Activated CD8-positive, alpha-beta T cell treated with anti-CD3 and anti-CD28 coated beads, Interleukin-2, amount 10 ng/mL, durations not matched to agents 7 days and 5 days (primary cell): Measurements from ENCODE around the gene ADGRB2. TPM values are rescaled to one million over a fixed set of nuclear protein-coding genes. Genes with fewer than 3 reads are reported as not detected.

Experiments used
- ATAC-seq: fragments of 150-1000 bp; cut with Tn5 transposase; one replicate; pipeline ENCODE4 v1.10.0; 2021; ENCODE audit warnings: moderate library complexity
- CTCF ChIA-PET: fragments of 350-600 bp; sonication (Branson Sonifier 250); formaldehyde crosslinking; loops from one replicate; lab custom pipeline; 2021; ENCODE audit warnings: antibody characterized with exemption; lab: Charles Lee
- POLR2A ChIA-PET: fragments of 350-600 bp; sonication (Branson Sonifier 250); formaldehyde crosslinking; loops from one replicate; lab custom pipeline; 2021; ENCODE audit warnings: antibody characterized with exemption; lab: Charles Lee
- DNase-seq: peaks from one replicate; pipeline ENCODE4 v3.0.0-alpha.2; 2020
- H3K27ac Mint-ChIP-seq: one replicate; pipeline ENCODE4 v1.8.0; 2021; ENCODE audit warnings: mild to moderate bottlenecking, mixed read lengths
- H3K27me3 Mint-ChIP-seq: one replicate; pipeline ENCODE4 v1.8.0; 2021; ENCODE audit warnings: low read depth, mixed read lengths
- H3K36me3 Mint-ChIP-seq: one replicate; pipeline ENCODE4 v1.8.0; 2021; ENCODE audit warnings: low read depth, mixed read lengths
- H3K4me1 Mint-ChIP-seq: one replicate; pipeline ENCODE4 v1.8.0; 2021; ENCODE audit warnings: low read depth, mixed read lengths
- H3K4me3 Mint-ChIP-seq: one replicate; pipeline ENCODE4 v1.8.0; 2021; ENCODE audit warnings: mild to moderate bottlenecking, mixed read lengths
- H3K9me3 Mint-ChIP-seq: one replicate; pipeline ENCODE4 v1.8.0; 2022; ENCODE audit warnings: mixed read lengths; ENCODE audit not compliant: insufficient read depth
- total RNA-seq, 2 experiments: library from RNA; stranded (reverse); gene quantifications; one replicate each; pipeline ENCODE4 v1.2.3, GENCODE V29; 2021

The ADGRB2 gene
- total RNA-seq, 2 experiments from 2014 or later, result 0.05 to 0.37 TPM

GRCh38 chr1:31787786-31788137, 23.6 kb upstream of the ADGRB2 start:
- Mint-ChIP-seq H3K27me3 (no peaks in the 10 kb centered on the region), H3K9me3 (no peaks in the 10 kb centered on the region), H3K36me3 (no peaks in the 10 kb centered on the region), H3K4me3 (peak overlapping the region; percentile 77), H3K4me1 (peaks cover 12% of the 10 kb centered on the region), H3K27ac (peak overlapping the region; percentile 86)
- CTCF ChIA-PET, result interaction anchor here (0.6 to 3.9 kb wide), 13 partner anchors 12 to 239 kb away, joined by 3 to 51 read pairs (median 20); partner anchors contain the start of genes ADGRB2 and PEF1
- DNase-seq (no peak), ATAC-seq (no peak)
- POLR2A ChIA-PET, result interaction anchor here (1.4 to 2.6 kb wide), 5 partner anchors 42 to 284 kb away, joined by 3 to 9 read pairs (median 4); partner anchors contain the start of genes PEF1, PTP4A2 and TMEM39B

GRCh38 chr1:31787261-31787660, 23.1 kb upstream of the ADGRB2 start:
- Mint-ChIP-seq H3K27ac (no peak overlapping the region), H3K9me3 (no peaks in the 10 kb centered on the region), H3K36me3 (no peaks in the 10 kb centered on the region), H3K4me3 (no peak overlapping the region), H3K4me1 (peaks cover 12% of the 10 kb centered on the region), H3K27me3 (no peaks in the 10 kb centered on the region)
- DNase-seq (no peak), ATAC-seq (no peak)
- CTCF ChIA-PET, result interaction anchor here (0.6 to 3.9 kb wide), 5 partner anchors 23 to 238 kb away, joined by 3 to 51 read pairs (median 28); partner anchors contain the start of gene ADGRB2
- POLR2A ChIA-PET, result interaction anchor here (2.6 kb wide), 1 partner anchor 143 kb away, joined by 9 read pairs; the partner anchor contains the start of gene PEF1

DNA sequence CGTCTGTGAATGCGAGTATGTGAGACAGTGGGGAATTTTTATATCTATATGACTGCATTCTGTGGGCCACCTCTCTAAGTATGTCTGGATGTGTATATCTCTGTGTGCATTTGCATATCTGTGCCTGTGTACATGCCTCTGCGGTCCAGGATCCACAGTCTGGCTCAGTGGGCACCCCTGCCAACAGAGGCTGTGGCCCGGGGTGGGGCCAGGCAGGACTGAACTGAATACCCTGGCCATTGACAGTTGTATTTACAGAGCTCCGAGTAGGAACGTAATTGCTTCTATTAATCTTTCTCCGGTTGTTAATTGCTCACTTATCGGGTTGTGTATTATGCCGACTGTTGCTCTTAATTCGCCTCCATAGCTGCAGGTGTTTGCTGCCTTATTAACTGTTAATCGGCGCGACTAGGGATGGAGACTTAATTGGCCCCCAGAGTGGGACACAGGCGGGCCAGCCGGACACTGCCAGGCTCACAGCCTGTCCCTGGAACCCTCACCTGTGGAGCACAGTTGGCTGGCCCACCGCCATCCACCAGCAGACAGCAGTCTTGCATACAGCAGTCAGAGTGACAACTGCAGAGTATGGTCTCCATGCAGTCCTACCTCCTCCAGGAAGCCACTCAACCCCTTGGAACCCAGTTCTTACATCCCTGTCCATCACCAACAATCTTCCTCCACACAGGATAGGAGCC, 22.4 kb upstream of the ADGRB2 start:
- Mint-ChIP-seq H3K27ac (no peak overlapping the region), H3K9me3 (no peaks in the 10 kb centered on the region), H3K4me3 (no peak overlapping the region), H3K36me3 (no peaks in the 10 kb centered on the region), H3K4me1 (peaks cover 12% of the 10 kb centered on the region), H3K27me3 (no peaks in the 10 kb centered on the region)
- ATAC-seq (no peak), DNase-seq (no peak)
- CTCF ChIA-PET, result interaction anchor here (3.5 kb wide), 1 partner anchor 41 kb away, joined by 24 read pairs; no protein-coding TSS in a partner anchor
- POLR2A ChIA-PET, result no interaction called here

- no peak for ATAC-seq
- Mint-ChIP-seq H3K9me3 (no peaks in the 10 kb centered on the region), H3K4me3 (no peak overlapping the region), H3K27ac (no peak overlapping the region), H3K27me3 (no peaks in the 10 kb centered on the region), H3K4me1 (peaks cover 12% of the 10 kb centered on the region), H3K36me3 (no peaks in the 10 kb centered on the region)
- no peak for DNase-seq
- CTCF ChIA-PET, result no interaction called here
- POLR2A ChIA-PET, result no interaction called here
These were observed 21.8 kb upstream of the ADGRB2 start for GRCh38 chr1:31785947-31786290.

DNA sequence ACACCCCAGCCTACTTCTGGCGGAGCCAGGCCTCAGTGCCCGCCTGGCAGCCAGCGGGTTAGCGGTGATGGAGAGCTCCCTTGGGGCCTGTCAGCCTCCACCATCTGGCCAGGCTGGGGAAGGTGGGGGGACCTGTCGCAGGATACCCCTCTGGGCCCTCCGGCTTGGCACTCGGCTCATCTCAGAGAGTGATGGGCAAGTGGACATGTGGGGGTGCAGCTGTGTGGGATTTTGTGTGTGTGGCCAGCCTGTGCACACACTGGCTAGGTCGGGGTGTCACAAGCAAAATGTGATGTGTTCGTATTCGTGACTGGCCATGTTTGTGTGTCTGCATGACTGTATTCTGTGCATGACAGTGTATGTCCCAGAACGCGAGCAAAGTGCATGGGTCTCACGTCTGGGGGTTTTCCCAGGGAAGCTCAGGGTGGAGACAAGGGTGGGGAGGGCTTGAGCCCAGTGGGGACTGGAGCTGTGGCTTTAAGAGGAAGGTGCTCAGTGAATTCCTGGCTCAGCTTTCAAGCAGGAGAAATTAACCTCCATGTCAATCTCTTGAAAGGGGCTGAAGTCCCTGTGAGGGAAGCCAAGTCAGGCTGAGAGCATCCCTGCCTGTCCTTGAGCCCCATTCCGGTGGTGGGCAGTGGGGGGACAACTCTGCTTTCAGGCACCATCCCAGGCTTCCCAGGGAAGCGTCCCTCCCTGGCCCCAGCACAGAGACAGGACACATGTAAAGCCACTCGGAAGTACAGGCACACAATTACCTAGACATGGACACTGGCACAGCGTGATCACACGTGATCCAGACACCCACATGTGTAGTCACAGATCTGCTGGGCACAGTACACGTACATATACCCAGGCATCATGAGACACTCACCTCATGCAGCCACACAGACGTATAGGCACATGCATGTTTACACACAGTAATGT, 21.1 kb upstream of the ADGRB2 start:
- no peak for DNase-seq

DNA sequence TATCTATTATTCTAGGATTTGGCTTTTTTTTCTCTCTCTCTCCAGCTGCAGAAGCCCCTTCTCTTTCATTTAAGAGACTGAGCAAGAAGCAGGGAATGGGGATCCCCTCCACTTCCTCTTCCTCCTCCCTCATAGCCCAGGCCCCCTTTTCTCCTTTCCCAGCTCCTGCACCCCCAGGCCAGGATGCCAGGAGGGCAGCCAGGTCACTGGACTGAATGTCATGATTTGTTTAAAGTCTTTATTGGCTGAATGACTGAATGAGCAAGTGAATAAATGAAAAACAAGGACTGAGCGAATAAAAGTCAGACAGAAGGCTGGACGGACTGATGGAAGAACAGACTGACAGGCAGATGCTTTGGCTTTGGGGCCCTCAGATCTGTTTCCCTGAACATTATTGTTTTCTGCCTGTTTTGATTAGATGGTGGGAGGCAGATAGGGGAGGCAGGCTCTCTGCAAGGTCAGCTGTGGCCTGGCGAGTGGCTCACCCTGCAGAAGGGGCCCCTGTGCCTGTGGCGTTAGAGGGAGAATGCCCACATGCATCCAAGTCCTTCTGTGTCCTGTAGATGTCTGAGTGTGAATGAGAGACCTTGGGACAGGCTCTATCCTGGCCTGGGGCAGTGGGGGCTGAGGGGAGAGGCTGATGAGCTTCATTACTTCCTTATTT, 20.3 kb upstream of the ADGRB2 start:
- no peaks in the 10 kb centered on the region for H3K36me3 Mint-ChIP-seq
- POLR2A ChIA-PET, result interaction anchor here (0.5 kb wide), 1 partner anchor 864 kb away, joined by 3 read pairs; no protein-coding TSS in a partner anchor
- DNase-seq (no peak), ATAC-seq (no peak)
- CTCF ChIA-PET, result no interaction called here
- H3K9me3 Mint-ChIP-seq, result no peaks in the 10 kb centered on the region
- H3K27ac Mint-ChIP-seq, result no peak overlapping the region
- H3K4me1 Mint-ChIP-seq, result peaks cover 10% of the 10 kb centered on the region
- no peaks in the 10 kb centered on the region for H3K27me3 Mint-ChIP-seq
- H3K4me3 Mint-ChIP-seq, result no peak overlapping the region

More for the DNA sequence above, 21.1 kb upstream of the ADGRB2 start:
- Mint-ChIP-seq H3K4me3 (no peak overlapping the region), H3K27ac (no peak overlapping the region), H3K27me3 (no peaks in the 10 kb centered on the region), H3K4me1 (peaks cover 12% of the 10 kb centered on the region), H3K36me3 (no peaks in the 10 kb centered on the region), H3K9me3 (no peaks in the 10 kb centered on the region)
- CTCF ChIA-PET, result no interaction called here
- no peak for ATAC-seq
- POLR2A ChIA-PET, result no interaction called here

DNA sequence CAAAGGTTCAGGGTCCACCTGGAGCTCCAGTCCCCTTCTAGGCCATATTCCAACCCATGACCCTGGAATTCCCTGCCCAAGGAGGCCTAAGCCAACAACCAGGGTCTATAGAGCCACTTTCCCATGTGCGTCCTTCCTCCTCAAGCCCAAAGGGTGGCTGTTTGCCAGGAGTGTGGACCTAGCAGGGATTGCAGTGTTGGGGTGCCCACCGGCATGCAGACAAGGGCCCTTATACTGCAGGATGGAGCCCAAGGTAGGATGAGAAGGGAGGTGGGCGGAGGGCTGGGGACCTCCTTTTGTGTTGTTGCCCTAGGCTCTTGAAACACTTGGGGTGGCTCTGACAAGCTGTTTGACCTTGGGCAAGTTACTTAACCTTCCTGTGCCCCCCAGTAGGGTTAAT, 19.7 kb upstream of the ADGRB2 start:
- CTCF ChIA-PET, result interaction anchor here (1.2 to 1.3 kb wide), 2 partner anchors 20 to 387 kb away, joined by 3 read pairs; no protein-coding TSS in a partner anchor
- DNase-seq, result no peak
- H3K27me3 Mint-ChIP-seq, result no peaks in the 10 kb centered on the region

DNA sequence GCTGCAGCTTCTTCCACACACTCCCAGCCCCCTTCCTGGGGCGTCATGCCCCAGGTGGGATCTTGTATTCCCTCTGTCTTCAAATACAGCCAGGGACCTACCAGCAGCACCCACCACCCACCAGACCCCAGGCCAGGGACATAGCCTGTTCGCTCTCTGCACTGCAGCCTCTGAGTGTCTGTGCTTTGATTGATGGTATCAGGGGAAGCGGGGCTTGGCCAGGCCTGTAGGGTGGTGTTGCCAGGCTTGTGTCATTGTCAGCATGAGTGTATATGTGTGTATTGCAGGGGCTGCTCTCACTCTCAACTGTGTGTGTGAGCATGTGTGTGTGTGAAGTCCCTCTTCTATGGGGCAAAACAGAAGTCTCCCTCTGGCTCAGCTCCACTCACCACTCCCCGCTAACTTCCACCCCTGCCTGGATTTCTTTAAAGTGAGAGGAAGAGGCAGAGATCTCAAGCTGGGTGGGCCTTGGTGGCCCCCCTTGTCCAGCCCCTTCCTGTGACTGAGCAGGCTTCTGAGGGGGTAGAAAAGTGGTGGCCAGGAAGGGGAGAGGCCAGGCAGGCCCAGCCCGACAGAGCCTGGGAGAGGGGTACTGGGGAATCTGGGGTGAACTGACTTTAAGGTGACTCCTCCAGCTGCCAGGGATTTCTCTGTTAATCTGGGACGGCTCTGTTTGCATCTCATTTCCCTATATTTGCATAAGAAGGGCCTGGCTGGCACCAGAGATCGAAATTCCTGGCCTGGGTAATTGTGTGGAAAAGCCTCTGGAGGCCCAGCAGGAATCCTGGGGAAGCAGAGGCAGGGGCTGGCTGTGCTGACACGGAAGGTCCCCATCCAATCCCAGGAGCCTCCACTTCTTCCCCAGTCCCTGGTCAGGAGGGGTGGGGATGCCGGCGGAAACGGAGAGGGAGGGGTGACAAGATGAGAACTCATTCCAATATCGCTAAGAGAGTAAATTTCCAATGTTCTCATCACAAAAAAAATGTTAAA, 18.6 kb upstream of the ADGRB2 start:
- DNase-seq (no peak), ATAC-seq (no peak)
- Mint-ChIP-seq H3K9me3 (no peaks in the 10 kb centered on the region), H3K27ac (no peak overlapping the region), H3K4me1 (peaks cover 1% of the 10 kb centered on the region), H3K27me3 (no peaks in the 10 kb centered on the region), H3K36me3 (no peaks in the 10 kb centered on the region), H3K4me3 (no peak overlapping the region)
- POLR2A ChIA-PET, result no interaction called here
- CTCF ChIA-PET, result interaction anchor here (1.2 to 1.3 kb wide), 2 partner anchors 19 to 386 kb away, joined by 3 read pairs; no protein-coding TSS in a partner anchor

More for the DNA sequence above, 19.7 kb upstream of the ADGRB2 start:
- no peak overlapping the region for H3K4me3 Mint-ChIP-seq
- POLR2A ChIA-PET, result no interaction called here
- no peaks in the 10 kb centered on the region for H3K9me3 Mint-ChIP-seq
- H3K36me3 Mint-ChIP-seq, result no peaks in the 10 kb centered on the region
- H3K4me1 Mint-ChIP-seq, result peaks cover 7% of the 10 kb centered on the region
- no peak overlapping the region for H3K27ac Mint-ChIP-seq
- no peak for ATAC-seq

GRCh38 chr1:31781756-31782371, 17.7 kb upstream of the ADGRB2 start:
- no peaks in the 10 kb centered on the region for H3K4me1 Mint-ChIP-seq
- CTCF ChIA-PET, result no interaction called here
- H3K4me3 Mint-ChIP-seq, result no peak overlapping the region
- peaks cover 7% of the 10 kb centered on the region for H3K27me3 Mint-ChIP-seq
- no peak overlapping the region for H3K27ac Mint-ChIP-seq
- no peaks in the 10 kb centered on the region for H3K36me3 Mint-ChIP-seq
- POLR2A ChIA-PET, result no interaction called here
- no peaks in the 10 kb centered on the region for H3K9me3 Mint-ChIP-seq
- no peak for ATAC-seq
- DNase-seq, result no peak

DNA sequence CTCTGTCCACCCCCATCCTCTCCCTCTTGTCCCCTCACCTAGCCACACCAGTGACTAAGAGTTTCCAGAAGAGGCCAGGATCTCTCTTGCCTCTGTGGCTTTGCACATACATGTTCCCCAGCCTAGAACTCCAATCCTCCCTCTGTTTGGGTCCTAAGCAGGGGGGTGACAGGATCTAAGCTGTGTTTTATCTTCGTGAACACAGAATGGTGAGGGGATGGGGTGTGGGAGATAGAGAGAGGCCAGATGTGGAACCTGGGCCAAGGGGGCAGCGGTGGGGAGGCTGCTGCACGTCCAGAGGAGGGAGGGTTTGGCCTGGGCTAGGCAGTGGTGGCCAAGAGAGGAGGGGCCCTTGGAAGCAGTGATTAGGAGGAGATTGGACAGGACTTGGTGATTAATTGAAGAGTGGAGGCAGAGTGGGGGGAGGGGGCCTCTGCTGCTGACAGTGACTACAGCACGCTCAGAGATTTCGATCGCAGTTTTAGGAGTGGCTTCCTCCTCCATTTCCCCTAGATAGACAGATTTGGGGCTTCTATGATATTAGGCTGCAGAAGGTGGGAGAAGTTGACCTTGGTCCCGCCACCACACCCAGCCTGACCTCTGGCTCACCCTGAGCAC, 17.1 kb upstream of the ADGRB2 start:
- ATAC-seq (no peak), DNase-seq (no peak)
- POLR2A ChIA-PET, result no interaction called here
- CTCF ChIA-PET, result no interaction called here
- Mint-ChIP-seq H3K36me3 (no peaks in the 10 kb centered on the region), H3K4me3 (no peak overlapping the region), H3K4me1 (no peaks in the 10 kb centered on the region), H3K9me3 (no peaks in the 10 kb centered on the region), H3K27me3 (peaks cover 12% of the 10 kb centered on the region), H3K27ac (no peak overlapping the region)
